Uterus (tissue), 4 donors: ENCODE measurements around the gene POMT1. TPM values are rescaled to one million over a fixed set of nuclear protein-coding genes. Genes with fewer than 3 reads are reported as not detected.
A peak's percentile ranks its signal among the peaks of the same experiment; 100 is the strongest.

Source experiments
- DNase-seq, 2 donors: peaks; one replicate each; pipeline ENCODE4 v3.0.0-alpha.2; 2019 to 2020
- H3K27ac ChIP-seq, 2 donors: fragments of 200-600 bp; sonication (generic); 1 replicate in 1 of 2; 2 replicates in 1 of 2; pipeline ENCODE4 v1.5.1; 2016 to 2018
- H3K27me3 ChIP-seq, 2 donors: fragments of 200-600 bp; sonication (generic); one replicate each; pipeline ENCODE4 v1.5.1; 2018 to 2019; ENCODE audit warnings: control low read depth in 1 of 2
- H3K36me3 ChIP-seq, 2 donors: fragments of 200-600 bp; sonication (generic); one replicate each; pipeline ENCODE4 v1.5.1; 2019; ENCODE audit warnings: control low read depth in 1 of 2
- H3K4me1 ChIP-seq, 2 donors: fragments of 200-600 bp; sonication (generic); one replicate each; pipeline ENCODE4 v1.5.1; 2018 to 2019; ENCODE audit warnings: control low read depth in 1 of 2
- H3K4me3 ChIP-seq, 2 donors: fragments of 200-600 bp; sonication (generic); 1 replicate in 1 of 2; 2 replicates in 1 of 2; pipeline ENCODE4 v1.5.1; 2018 to 2019; ENCODE audit warnings: mild to moderate bottlenecking in 1 of 2
- H3K9me3 ChIP-seq, 2 donors: fragments of 200-600 bp; sonication (generic); one replicate each; pipeline ENCODE4 v1.5.1; 2019; ENCODE audit warnings: control low read depth in 1 of 2
- CTCF ChIP-seq, 4 experiments: fragments of 200-600 bp in 2 of 4; fragments of 450-650 bp in 2 of 4; sonication (generic) in 2 of 4; IDR thresholded peaks; one replicate each; pipeline ENCODE4 v1.5.1; 2016 to 2019; ENCODE audit warnings: antibody characterized with exemption in 4 of 4, mild to moderate bottlenecking in 2 of 4, moderate library complexity in 1 of 4
- POLR2A ChIP-seq, 2 donors: fragments of 450-650 bp; IDR thresholded peaks; one replicate each; pipeline ENCODE4 v1.6.1; 2016; ENCODE audit warnings: antibody characterized with exemption in 2 of 2, mild to moderate bottlenecking in 1 of 2, moderate library complexity in 1 of 2
- intact Hi-C: fragments of 100-400 bp; cut with DNase I; formaldehyde crosslinking; loops from one replicate; pipeline ENCODE4 v1.15.1; 2023; ENCODE audit warnings: low total_unique reads
- total RNA-seq, 4 donors: library from RNA; depleted of rRNA in 3 of 4; stranded (reverse); fragments of >200 nt in 3 of 4; gene quantifications; one replicate each; pipeline versions ENCODE4 v1.1.0 to v1.2.4, GENCODE V29; 2014 to 2023
- donor health status: DM: yes; HTN: yes; CAD: no.

The POMT1 gene
- total RNA-seq, 4 donors from 2014 or later = 0.29 to 40.2 (median 18.5) TPM

DNA sequence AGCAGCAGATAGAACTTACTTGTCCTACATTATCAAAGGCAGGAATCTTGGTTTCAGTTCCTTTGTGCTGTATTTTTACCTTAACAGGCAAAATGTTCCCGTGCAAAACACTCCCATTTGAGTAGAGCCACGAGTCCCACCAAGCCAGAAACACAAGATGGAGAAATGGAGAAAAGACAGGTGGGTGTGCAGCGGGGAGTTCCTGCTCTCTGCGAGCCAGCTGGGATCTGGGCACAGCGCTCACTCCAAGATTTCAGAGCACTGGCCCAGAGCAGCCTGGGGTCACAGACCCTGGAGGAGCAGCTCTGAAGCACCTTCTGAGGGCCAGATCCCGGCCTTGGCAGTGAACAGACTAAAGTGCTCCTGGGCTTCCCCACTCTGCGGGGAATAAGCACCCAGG is 25.5 kb downstream of the POMT1 start:
- no peaks in the 10 kb centered on the region for H3K36me3 ChIP-seq
- no peak for DNase-seq
- TF ChIP-seq CTCF (IDR thresholded peaks at IDR 0.05) = no peak
- no peak for TF ChIP-seq POLR2A (IDR thresholded peaks at IDR 0.05)
- no peaks in the 10 kb centered on the region for H3K4me1 ChIP-seq
- intact Hi-C loops = no loop called here
- no peaks in the 10 kb centered on the region for H3K9me3 ChIP-seq
- no peak overlapping the region for H3K27ac ChIP-seq
- H3K4me3 ChIP-seq = no peak overlapping the region
- no peaks in the 10 kb centered on the region for H3K27me3 ChIP-seq

DNA sequence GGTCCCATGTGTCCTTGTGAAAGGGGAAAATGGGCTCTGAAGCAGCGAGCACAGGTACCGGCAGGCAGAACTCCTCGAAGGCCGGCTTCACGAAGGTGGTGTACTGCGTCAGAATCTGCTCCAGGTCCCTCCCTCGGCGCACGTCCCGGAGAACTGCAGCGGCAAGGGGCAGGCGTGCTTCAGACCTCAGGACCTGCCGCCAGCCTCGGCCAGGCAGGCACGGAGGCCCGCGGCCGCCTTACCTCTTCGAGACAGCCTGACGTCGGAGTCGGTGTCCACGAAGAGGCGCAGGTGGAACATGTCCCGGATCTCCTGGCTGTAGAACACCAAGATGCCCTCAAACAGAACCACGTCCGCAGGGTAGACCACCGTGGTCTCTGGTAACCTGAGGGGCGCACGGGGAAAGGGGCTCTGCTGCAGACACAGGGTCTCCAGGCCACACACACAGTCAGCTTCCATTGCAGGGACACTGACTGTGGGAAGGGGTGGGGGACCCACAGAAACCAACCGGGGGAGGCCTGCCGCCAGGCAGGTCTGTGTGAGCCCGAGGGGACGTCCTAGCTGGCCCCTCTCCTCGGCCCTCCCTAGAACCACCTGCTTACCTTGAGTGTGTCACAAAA is 26.3 kb downstream of the POMT1 start:
- intact Hi-C loops = no loop called here
- no peaks in the 10 kb centered on the region for H3K27me3 ChIP-seq
- H3K9me3 ChIP-seq = no peaks in the 10 kb centered on the region
- H3K36me3 ChIP-seq = no peaks in the 10 kb centered on the region
- TF ChIP-seq POLR2A (IDR thresholded peaks at IDR 0.05) (no peak), CTCF (IDR thresholded peaks at IDR 0.05) (no peak)
- H3K4me1 ChIP-seq = no peaks in the 10 kb centered on the region
- DNase-seq = no peak
- H3K4me3 ChIP-seq = no peak overlapping the region
- no peak overlapping the region for H3K27ac ChIP-seq

DNA sequence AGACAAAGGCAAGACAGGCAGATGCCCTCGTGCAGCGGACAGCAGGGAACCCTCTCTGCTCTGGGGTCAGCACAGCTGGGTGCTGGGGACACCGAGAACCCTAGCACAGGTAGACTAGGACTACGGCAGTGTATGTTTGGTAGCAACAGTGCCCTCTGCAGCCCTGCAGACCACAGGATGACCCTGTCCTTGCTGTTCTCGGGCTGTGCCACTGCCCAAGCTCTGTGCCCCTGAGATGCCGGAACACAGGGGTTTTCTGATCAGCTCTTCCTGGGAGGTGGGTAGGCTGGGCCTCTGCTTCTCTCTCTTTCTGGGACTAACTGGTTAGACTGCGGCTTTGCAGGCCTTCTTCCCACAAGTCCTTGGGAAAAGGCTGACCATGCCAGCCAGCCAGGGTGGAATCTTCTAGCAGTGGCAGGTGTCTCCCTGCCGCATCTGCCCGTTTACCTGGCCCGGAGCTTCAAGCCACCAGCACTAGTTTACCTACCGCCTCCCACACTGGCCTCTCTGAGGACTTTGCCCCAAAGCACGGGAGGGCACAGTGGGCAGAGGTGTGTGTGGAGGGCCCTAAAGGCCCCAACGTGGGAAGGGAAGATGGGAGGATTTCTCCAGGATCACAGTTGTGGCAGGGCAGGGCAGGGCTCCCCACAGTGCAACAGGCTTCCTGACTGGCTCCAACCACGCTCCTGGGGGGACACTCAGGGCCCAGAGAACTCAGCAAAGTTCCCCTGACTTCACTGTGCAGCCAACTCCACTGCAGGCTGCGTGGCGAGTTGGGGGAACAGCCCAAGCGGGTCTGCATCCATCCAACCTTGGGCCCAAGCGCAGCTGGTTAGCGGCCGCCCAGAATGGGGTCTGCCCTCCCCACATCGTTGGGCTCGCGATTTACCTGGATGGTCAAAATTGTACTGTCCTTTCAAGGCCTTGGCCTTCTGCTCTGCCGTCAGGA is 27.2 kb downstream of the POMT1 start:
- peak overlapping the region; percentile 47 to 100 for H3K4me3 ChIP-seq
- no peaks in the 10 kb centered on the region for H3K9me3 ChIP-seq
- TF ChIP-seq POLR2A (IDR thresholded peaks at IDR 0.05) (no peak), CTCF (IDR thresholded peaks at IDR 0.05) (no peak)
- H3K27ac ChIP-seq = peak overlapping the region; percentile 80 to 91
- no peaks in the 10 kb centered on the region for H3K36me3 ChIP-seq
- no peak for DNase-seq
- H3K4me1 ChIP-seq = no peaks in the 10 kb centered on the region
- no peaks in the 10 kb centered on the region for H3K27me3 ChIP-seq
- intact Hi-C loops = no loop called here

DNA sequence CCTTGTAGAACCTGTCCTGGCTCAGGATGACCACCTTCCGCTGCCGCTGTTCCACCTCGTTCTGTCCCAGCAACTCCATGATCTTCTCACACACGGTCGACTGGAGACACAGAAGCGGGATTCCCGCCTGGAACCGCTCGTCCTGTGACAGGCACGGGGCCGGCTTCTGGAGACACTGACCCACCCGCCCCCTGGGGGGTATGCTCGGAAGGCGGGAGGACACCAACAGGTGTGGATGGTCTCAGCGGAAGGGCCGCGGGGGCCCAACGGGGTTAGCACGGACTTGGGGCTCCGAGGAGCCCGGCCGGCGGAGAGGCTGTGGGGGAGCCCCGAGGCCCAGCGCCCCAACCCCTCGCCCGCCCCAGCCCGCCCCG is 27.8 kb downstream of the POMT1 start:
- no peaks in the 10 kb centered on the region for H3K9me3 ChIP-seq
- H3K4me3 ChIP-seq = peak overlapping the region; percentile 47 to 100
- peak overlapping the region; percentile 80 to 91 for H3K27ac ChIP-seq
- H3K27me3 ChIP-seq = no peaks in the 10 kb centered on the region
- intact Hi-C loops = no loop called here
- H3K36me3 ChIP-seq = no peaks in the 10 kb centered on the region
- H3K4me1 ChIP-seq = no peaks in the 10 kb centered on the region
- DNase-seq = peak; percentile 26 to 42
- TF ChIP-seq CTCF (IDR thresholded peaks at IDR 0.05) = no peak
- no peak for TF ChIP-seq POLR2A (IDR thresholded peaks at IDR 0.05)
